ENCODE data around the gene DGKH. TPM values are rescaled to one million over a fixed set of nuclear protein-coding genes. Genes with fewer than 3 reads are reported as not detected.

The DGKH gene
- total and polyA plus RNA-seq, 10 of the 15 experiments (the other 5 are each of a cell fraction or from before 2014, with no cell fraction given) = 1.3 to 15.2 (median 7.3) TPM

DNA sequence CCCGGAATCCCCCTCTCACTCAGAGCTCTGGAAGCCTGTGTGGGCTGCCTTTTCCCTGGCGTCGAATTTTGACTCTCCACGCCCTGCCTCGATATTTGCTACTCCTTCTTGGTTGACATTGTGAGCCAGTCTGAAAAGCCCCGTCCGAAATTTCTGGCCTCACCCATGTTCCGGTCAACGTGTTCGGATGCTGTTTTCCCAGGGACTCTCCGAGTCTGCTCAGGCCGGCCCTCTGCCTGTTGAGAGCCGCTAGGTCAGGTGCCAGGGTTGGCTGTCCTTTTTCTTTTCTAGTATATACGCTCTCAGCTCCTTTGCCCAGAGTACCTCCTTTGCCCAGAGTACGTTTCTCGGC is 6.8 kb upstream of the DGKH start:
- WGBS (ENCODE audit: insufficient coverage, insufficient replicate concordance, low lambda C conversion rate, missing lambda C conversion rate) = 6% methylated on average over 16 of the region's 16 CpGs
- in situ Hi-C loops (cut with MboI) = loop anchor here (5.0 kb wide), 1 partner anchor 124 kb away; no protein-coding TSS in a partner anchor
- no TSS peak for BruUV-seq (replicated peaks)
- Histone ChIP-seq H4K20me1 (ENCODE audit: control insufficient read depth, insufficient read depth) (no peaks in the 10 kb centered on the region), H3K79me2 (ENCODE audit: control insufficient read depth, insufficient read depth, low read length) (peaks cover 29% of the 10 kb centered on the region), H3K9ac (ENCODE audit: control insufficient read depth, insufficient read depth, low read length) (peak overlapping the region; percentile 88), H3K9me3 (replicated peaks; ENCODE audit: control insufficient read depth, insufficient read depth, low read length) (no peaks in the 10 kb centered on the region; the same call in 1 of the 3 replicates), H3K4me1 (ENCODE audit: control insufficient read depth, insufficient read depth, low read length) (no peaks in the 10 kb centered on the region; the same call in 1 of the 2 replicates), H3K4me2 (ENCODE audit: control insufficient read depth, insufficient read depth) (peak overlapping the region; percentile 86), H3K27ac (ENCODE audit: control insufficient read depth, insufficient read depth) (peak overlapping the region; percentile 76), H2AFZ (ENCODE audit: control insufficient read depth, low read depth, low read length) (peak overlapping the region; percentile 80), H3K4me3 (peak overlapping the region; percentile 89), H3K36me3 (ENCODE audit: control insufficient read depth in 2 of 2, insufficient read depth in 2 of 2, low read length in 1 of 2) (no peaks in the 10 kb centered on the region), H3K27me3 (replicated peaks in 1 of 2; ENCODE audit: control insufficient read depth in 2 of 2, insufficient read depth in 2 of 2, low read length in 1 of 2) (no peaks in the 10 kb centered on the region)
- ChIA-PET RAD21 (ENCODE audit: unreplicated experiment) (interaction anchor here (0.7 to 1.5 kb wide), 7 partner anchors 14 to 137 kb away, joined by 3 to 5 read pairs (median 3); no protein-coding TSS in a partner anchor), SMC1A (ENCODE audit: uncharacterized antibody, unreplicated experiment) (interaction anchor here (1.1 to 4.2 kb wide), 15 partner anchors 8 to 139 kb away, joined by 3 to 16 read pairs (median 4); no protein-coding TSS in a partner anchor), POLR2A (interaction anchor here (0.9 to 1.8 kb wide), 9 partner anchors 12 to 231 kb away, joined by 3 to 6 read pairs (median 3); no protein-coding TSS in a partner anchor), CTCF (interaction anchor here (1.0 to 3.5 kb wide), 9 partner anchors 11 to 373 kb away, joined by 3 to 14 read pairs (median 6); no protein-coding TSS in a partner anchor)
- DNase-seq (ENCODE audit: low read depth, low spot score) = peak; percentile 36
- intact Hi-C loops (cut with micrococcal nuclease; ENCODE audit: unreplicated experiment) = loop anchor here (1.0 to 10.0 kb wide), 3 partner anchors 81 to 233 kb away; partner anchors contain the start of genes AKAP11 and VWA8
- peak; percentile 84 for FAIRE-seq
- ATAC-seq = peak; percentile 73
- peak; percentile 27; the same call in 1 of the 2 replicates for TF ChIP-seq TAF1 (IDR thresholded peaks at IDR 0.05; ENCODE audit: borderline replicate concordance, low read depth, low read length)
- TF ChIP-seq, protein P1, sequence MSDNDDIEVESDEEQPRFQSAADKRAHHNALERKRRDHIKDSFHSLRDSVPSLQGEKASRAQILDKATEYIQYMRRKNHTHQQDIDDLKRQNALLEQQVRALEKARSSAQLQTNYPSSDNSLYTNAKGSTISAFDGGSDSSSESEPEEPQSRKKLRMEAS (IDR thresholded peaks at IDR 0.05; ENCODE audit: low read depth, low read length) = peak; percentile 41; the same call in 1 of the 2 replicates
- TF ChIP-seq IKZF2 (IDR thresholded peaks at IDR 0.05) = peak in 1 of 2 experiments; percentile 27; a peak in 2 of 4 replicates
- TF ChIP-seq, protein P2, sequence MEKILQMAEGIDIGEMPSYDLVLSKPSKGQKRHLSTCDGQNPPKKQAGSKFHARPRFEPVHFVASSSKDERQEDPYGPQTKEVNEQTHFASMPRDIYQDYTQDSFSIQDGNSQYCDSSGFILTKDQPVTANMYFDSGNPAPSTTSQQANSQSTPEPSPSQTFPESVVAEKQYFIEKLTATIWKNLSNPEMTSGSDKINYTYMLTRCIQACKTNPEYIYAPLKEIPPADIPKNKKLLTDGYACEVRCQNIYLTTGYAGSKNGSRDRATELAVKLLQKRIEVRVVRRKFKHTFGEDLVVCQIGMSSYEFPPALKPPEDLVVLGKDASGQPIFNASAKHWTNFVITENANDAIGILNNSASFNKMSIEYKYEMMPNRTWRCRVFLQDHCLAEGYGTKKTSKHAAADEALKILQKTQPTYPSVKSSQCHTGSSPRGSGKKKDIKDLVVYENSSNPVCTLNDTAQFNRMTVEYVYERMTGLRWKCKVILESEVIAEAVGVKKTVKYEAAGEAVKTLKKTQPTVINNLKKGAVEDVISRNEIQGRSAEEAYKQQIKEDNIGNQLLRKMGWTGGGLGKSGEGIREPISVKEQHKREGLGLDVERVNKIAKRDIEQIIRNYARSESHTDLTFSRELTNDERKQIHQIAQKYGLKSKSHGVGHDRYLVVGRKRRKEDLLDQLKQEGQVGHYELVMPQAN (conservative IDR thresholded peaks at IDR 0.05) = peak; percentile 34; the same call in 1 of the 2 replicates
- TF ChIP-seq, protein P3, sequence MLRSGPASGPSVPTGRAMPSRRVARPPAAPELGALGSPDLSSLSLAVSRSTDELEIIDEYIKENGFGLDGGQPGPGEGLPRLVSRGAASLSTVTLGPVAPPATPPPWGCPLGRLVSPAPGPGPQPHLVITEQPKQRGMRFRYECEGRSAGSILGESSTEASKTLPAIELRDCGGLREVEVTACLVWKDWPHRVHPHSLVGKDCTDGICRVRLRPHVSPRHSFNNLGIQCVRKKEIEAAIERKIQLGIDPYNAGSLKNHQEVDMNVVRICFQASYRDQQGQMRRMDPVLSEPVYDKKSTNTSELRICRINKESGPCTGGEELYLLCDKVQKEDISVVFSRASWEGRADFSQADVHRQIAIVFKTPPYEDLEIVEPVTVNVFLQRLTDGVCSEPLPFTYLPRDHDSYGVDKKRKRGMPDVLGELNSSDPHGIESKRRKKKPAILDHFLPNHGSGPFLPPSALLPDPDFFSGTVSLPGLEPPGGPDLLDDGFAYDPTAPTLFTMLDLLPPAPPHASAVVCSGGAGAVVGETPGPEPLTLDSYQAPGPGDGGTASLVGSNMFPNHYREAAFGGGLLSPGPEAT (IDR thresholded peaks at IDR 0.05; ENCODE audit: low read depth) = peak; percentile 71
- TF ChIP-seq MXI1 (IDR thresholded peaks at IDR 0.05; ENCODE audit: low read depth, low read length) = 0 out of 2 replicates have a peak, but pooled peaks have one; percentile 28
- TF ChIP-seq SREBF1 (IDR thresholded peaks at IDR 0.05; ENCODE audit: low read length) = no peak
- TF ChIP-seq, protein P4, sequence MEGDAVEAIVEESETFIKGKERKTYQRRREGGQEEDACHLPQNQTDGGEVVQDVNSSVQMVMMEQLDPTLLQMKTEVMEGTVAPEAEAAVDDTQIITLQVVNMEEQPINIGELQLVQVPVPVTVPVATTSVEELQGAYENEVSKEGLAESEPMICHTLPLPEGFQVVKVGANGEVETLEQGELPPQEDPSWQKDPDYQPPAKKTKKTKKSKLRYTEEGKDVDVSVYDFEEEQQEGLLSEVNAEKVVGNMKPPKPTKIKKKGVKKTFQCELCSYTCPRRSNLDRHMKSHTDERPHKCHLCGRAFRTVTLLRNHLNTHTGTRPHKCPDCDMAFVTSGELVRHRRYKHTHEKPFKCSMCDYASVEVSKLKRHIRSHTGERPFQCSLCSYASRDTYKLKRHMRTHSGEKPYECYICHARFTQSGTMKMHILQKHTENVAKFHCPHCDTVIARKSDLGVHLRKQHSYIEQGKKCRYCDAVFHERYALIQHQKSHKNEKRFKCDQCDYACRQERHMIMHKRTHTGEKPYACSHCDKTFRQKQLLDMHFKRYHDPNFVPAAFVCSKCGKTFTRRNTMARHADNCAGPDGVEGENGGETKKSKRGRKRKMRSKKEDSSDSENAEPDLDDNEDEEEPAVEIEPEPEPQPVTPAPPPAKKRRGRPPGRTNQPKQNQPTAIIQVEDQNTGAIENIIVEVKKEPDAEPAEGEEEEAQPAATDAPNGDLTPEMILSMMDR (IDR thresholded peaks at IDR 0.05 in 2 of 3, conservative IDR thresholded peaks at IDR 0.05 in 1 of 3; ENCODE audit: control insufficient read depth in 2 of 3, extremely low read depth in 1 of 3, insufficient read depth in 1 of 3, low read depth in 3 of 3, low read length in 3 of 3) = peak; percentile 44 to 56 (median 49); a peak in 5 of 6 replicates
- TF ChIP-seq EGR1 (IDR thresholded peaks at IDR 0.05; ENCODE audit: borderline replicate concordance in 1 of 2, low read depth in 2 of 2, low read length in 2 of 2) = no peak
- TF ChIP-seq PML (IDR thresholded peaks at IDR 0.05; ENCODE audit: low read length) = 0 out of 2 replicates have a peak, but pooled peaks have one; percentile 44
- no peak for TF ChIP-seq STAT1 (conservative IDR thresholded peaks at IDR 0.05)
- no peak for TF ChIP-seq ZSCAN29 (IDR thresholded peaks at IDR 0.05)
- no peak for TF ChIP-seq ASH2L (IDR thresholded peaks at IDR 0.05; ENCODE audit: borderline replicate concordance, low read depth)
- TF ChIP-seq CHD4 (IDR thresholded peaks at IDR 0.05) = no peak
- TF ChIP-seq LARP7 (IDR thresholded peaks at IDR 0.05) = no peak
- peak; percentile 77 for TF ChIP-seq RELA (IDR thresholded peaks at IDR 0.05; ENCODE audit: borderline replicate concordance, partially characterized antibody)
- TF ChIP-seq RAD51 (IDR thresholded peaks at IDR 0.05) = peak; percentile 32; the same call in 1 of the 2 replicates
- TF ChIP-seq NFIC (IDR thresholded peaks at IDR 0.05; ENCODE audit: low read depth, low read length) = 0 out of 2 replicates have a peak, but pooled peaks have one; percentile 6
- 0 out of 2 replicates have a peak, but pooled peaks have one; percentile 10 for TF ChIP-seq EED (IDR thresholded peaks at IDR 0.05; ENCODE audit: low read depth)
